Measurements from ENCODE around the gene OR2C1. TPM values are rescaled to one million over a fixed set of nuclear protein-coding genes. Genes with fewer than 3 reads are reported as not detected.

OR2C1 gene
- total RNA-seq: not detected

DNA sequence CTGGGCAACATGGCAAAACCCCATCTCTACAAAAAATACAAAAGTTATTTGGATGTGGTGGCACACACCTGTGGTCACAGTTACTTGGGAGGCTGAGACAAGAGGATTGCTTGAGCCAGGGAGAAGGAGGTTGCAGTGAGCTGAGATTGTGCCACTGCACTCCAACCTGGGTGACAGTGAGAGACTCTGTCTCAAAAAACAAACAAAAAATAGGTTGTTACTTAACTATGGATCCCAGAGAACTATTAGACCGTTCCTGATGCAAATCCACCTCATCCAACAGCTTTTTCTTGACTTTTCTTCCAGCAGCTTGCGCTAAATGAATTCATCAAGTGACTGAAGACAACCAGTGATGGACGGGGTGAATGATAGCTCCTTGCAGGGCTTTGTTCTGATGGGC, at the start of gene OR2C1:
Gene OR2C1 (plus strand): TSS at position 301 of the 400 bp plus-strand sequence. CDS start 52 bp downstream, at position 353.
- CTCF ChIA-PET: no interaction called here
- POLR2A ChIA-PET: interaction anchor here (0.6 kb wide), 2 partner anchors 9 to 543 kb away, joined by 3 to 5 read pairs; no protein-coding TSS in a partner anchor

DNA sequence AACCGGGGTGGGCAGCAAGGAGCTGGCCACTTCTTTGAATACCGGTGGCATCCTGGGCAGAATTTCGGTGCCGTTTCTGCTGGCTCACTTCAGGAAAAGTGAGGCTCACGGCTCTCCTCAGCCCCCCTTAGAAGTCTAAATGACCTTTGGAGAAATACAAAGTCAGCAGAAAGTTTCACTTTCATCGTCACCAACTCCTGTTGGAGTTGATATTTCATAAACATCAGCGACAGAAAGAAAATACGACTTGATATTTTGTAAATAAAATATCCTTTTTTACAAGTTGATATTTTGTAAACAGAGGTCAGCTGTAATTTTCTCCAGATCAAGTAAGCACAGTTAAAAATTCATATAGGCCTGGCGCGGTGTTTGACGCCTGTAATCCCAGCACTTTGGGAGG, 49.6 kb upstream of the OR2C1 start:
- CTCF ChIA-PET: interaction anchor here (0.9 to 1.2 kb wide), 2 partner anchors 12 to 39 kb away, joined by 3 read pairs; no protein-coding TSS in a partner anchor
- POLR2A ChIA-PET: interaction anchor here (1.1 to 2.2 kb wide), 3 partner anchors 11 to 42 kb away, joined by 3 to 14 read pairs (median 5); partner anchors contain the start of gene ZNF263

- CTCF ChIA-PET: no interaction called here
- POLR2A ChIA-PET: no interaction called here
These were observed 44.2 kb upstream of the OR2C1 start for GRCh38 chr16:3311496-3311895.

- POLR2A ChIA-PET: interaction anchor here (0.6 to 1.0 kb wide), 3 partner anchors 11 to 53 kb away, joined by 3 read pairs; no protein-coding TSS in a partner anchor
These were observed 38.2 kb upstream of the OR2C1 start for GRCh38 chr16:3317315-3317999.

DNA sequence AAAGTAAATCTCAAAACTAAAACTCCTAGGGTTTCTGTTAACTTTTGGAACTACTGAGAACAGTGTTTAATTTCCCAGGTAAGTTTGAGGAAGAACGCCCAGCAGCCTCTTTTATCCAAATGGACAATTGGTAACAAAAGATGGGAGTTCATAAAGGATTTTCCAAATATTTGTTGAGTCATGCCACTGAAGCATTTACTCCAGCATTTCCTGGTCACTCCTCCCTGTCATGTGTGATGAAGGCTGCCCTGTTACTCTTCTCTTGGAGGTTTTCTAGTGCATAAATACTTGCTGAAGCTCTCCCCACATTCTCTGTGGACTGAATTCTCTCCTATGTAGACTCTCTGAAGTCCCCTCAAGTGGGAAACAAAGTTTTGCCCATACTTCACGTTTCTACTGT, 33.9 kb upstream of the OR2C1 start:
- ChIA-PET POLR2A (interaction anchor here (0.7 kb wide), 1 partner anchor 132 kb away, joined by 3 read pairs; no protein-coding TSS in a partner anchor), CTCF (no interaction called here)

More at GRCh38 chr16:3317315-3317999, 38.2 kb upstream of the OR2C1 start:
- CTCF ChIA-PET: interaction anchor here (1.0 to 1.6 kb wide), 4 partner anchors 12 to 87 kb away, joined by 3 to 4 read pairs (median 3); partner anchors contain the start of genes TIGD7 and ZNF75A

GRCh38 chr16:3327514-3327913, 28.2 kb upstream of the OR2C1 start:
- ChIA-PET CTCF (interaction anchor here (0.5 kb wide), 1 partner anchor 23 kb away, joined by 3 read pairs; no protein-coding TSS in a partner anchor), POLR2A (no interaction called here)

DNA sequence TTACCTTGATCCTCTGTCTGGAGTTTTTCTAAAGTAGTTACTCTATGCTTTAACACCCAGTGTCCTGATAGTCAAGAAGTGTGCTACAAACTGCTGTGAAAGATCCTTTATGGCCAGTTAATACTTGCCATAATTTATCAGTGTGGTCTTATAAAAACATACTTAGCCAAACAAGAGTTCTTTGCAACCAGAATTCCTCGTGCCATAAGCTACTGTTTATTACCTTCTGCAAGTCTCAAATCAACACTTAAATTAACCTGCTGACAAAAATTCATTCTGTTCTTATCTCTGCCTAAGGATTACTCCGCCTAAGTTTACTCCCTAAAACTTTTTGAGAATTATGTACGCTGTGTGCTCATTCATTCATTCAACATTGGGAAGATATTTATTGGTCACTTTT, 27.6 kb upstream of the OR2C1 start:
- ChIA-PET CTCF (interaction anchor here (0.5 kb wide), 1 partner anchor 22 kb away, joined by 3 read pairs; no protein-coding TSS in a partner anchor), POLR2A (no interaction called here)

DNA sequence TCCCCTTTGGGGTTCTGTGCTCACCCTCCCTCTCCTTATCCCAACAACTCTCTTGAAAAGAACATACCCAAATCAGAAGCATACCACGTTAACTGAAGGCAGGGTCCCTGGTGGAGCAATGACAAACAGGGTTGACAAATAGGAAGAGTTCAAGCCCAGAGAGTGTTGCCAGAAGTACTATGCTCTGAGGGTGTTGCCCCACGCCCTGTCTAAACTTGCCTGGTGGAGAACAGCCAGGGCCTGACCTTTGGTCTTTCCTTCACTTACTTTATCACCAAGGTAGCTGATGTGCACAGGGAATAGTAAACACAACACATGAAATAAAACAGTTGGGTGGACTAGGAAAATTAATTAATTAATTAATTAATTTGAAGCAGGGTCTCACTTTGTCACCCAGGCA, 27.0 kb upstream of the OR2C1 start:
- ChIA-PET CTCF (no interaction called here), POLR2A (no interaction called here)

DNA sequence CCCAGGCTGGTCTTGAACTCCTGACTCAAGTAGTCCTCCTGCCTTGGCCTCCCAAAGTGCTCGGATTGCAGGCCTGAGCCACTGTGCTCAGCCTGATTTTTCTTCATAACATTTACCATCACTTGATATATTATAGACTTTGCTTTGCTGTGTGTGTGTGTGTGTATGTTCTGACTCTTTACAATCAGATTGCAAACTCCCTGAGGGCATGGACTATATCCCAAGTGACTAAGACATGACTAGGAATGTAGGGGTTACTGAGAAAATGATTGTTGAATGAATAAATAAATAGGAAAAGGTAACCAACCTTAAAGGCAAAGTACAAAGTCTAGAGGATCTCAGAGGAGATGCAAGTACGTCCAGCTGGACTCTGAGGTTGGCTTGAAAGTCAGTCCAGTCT, 9.6 kb upstream of the OR2C1 start:
- ChIA-PET CTCF (no interaction called here), POLR2A (no interaction called here)

- CTCF ChIA-PET: no interaction called here
- POLR2A ChIA-PET: interaction anchor here (0.6 kb wide), 1 partner anchor 71 kb away, joined by 6 read pairs; no protein-coding TSS in a partner anchor
These were observed 8.1 kb upstream of the OR2C1 start for GRCh38 chr16:3347586-3347985.

DNA sequence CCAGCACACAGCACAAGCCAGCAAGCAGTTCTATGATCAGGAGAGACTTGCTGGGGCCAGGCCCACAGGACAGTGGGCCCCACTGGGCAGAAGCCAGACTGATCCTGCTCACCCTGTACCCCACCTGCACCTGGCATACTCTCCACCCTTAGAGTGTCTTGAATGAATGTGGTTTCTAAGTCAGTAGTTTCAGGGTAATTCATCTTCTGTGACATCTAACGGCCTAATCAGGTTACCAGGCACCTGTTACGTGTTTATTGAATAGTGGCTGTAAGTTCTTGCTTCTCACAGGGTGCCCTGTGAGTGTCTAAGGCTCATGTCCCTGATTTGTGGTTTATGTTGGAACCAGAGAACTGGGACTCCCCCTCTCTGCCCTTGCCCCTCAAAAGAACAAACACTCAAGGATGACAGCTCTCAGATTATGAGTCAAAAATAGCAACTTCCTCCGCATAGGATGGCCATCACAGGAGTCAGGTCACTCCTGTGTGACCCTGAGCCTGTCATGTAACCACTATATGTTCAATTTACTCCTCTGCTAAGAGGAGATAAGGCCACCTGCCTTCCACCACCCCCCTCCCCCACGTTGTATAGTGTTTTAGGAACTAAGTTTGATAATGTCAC, 7.0 kb upstream of the OR2C1 start:
- CTCF ChIA-PET: no interaction called here
- POLR2A ChIA-PET: no interaction called here

- CTCF ChIA-PET: no interaction called here
- POLR2A ChIA-PET: no interaction called here
These were observed 6.5 kb upstream of the OR2C1 start for GRCh38 chr16:3349175-3349574.

GRCh38 chr16:3356118-3356517, 429 bp downstream of the OR2C1 start:
- CTCF ChIA-PET: no interaction called here

GRCh38 chr16:3358871-3359270, 3.2 kb downstream of the OR2C1 start:
- ChIA-PET POLR2A (no interaction called here), CTCF (no interaction called here)

More at GRCh38 chr16:3356118-3356517, 429 bp downstream of the OR2C1 start:
- POLR2A ChIA-PET: interaction anchor here (0.6 kb wide), 1 partner anchor 542 kb away, joined by 5 read pairs; no protein-coding TSS in a partner anchor

DNA sequence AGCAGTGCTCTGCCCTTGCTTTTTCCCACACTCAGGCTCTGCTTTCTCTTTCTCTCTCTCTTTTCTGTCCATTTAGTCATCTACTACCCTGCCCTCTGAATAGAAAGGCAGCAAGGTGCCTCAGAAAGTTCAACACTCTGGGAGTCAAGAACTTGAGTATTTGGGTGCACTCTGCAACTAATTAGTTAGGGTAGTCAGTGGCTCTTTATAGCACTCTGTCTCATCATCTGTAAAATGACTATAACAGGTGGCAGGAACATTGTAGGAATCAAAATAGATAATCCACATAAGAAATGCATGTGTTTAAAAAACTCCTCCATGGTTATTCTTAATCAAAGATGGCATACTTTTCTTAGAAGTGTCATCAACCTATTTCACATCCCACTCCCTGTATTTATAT, 7.2 kb downstream of the OR2C1 start:
- ChIA-PET CTCF (no interaction called here), POLR2A (no interaction called here)

- POLR2A ChIA-PET: no interaction called here
- CTCF ChIA-PET: no interaction called here
These were observed 8.1 kb downstream of the OR2C1 start for GRCh38 chr16:3363793-3364192.

- POLR2A ChIA-PET: interaction anchor here (0.7 kb wide), 2 partner anchors 10 to 79 kb away, joined by 3 read pairs; partner anchors contain the start of gene NAA60
- CTCF ChIA-PET: interaction anchor here (0.9 kb wide), 1 partner anchor 48 kb away, joined by 4 read pairs; no protein-coding TSS in a partner anchor
These were observed 9.2 kb downstream of the OR2C1 start for GRCh38 chr16:3364774-3365427.

- POLR2A ChIA-PET: no interaction called here
- CTCF ChIA-PET: no interaction called here
These were observed 13.4 kb downstream of the OR2C1 start for GRCh38 chr16:3369073-3369472.

DNA sequence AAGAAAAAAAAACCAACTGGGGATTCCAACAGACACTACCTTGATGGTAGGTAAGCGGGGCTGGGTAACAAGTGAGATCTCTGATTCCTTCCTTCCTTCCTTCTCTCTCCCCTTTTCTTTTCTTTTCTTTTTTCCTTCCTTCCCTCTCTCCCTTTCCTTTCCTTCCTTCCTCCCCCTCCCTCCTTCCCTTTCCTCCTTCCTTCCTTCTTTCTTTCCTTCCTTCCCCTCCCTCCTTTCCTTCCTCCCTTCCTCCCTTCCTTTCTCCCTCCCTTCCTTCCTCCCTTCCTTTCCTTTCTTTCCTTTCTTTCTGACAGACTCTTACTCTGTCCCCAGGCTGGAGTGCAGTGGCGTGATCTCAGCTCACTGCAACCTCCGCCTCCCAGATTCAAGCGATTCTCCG, 20.0 kb downstream of the OR2C1 start:
- POLR2A ChIA-PET: no interaction called here
- CTCF ChIA-PET: no interaction called here

- CTCF ChIA-PET: no interaction called here
These were observed 22.2 kb downstream of the OR2C1 start for GRCh38 chr16:3377917-3378316.

More at GRCh38 chr16:3377917-3378316, 22.2 kb downstream of the OR2C1 start:
- POLR2A ChIA-PET: no interaction called here
